IMR-90 (cell line): ENCODE results near the gene RASSF3. TPM values are rescaled to one million over a fixed set of nuclear protein-coding genes. Genes with fewer than 3 reads are reported as not detected.
A peak's percentile ranks its signal among the peaks of the same experiment; 100 is the strongest.

Experiments
- ATAC-seq: fragments of 200-7000 bp; cut with Tn5 transposase; 2 replicates; pipeline ENCODE4 v1.9.1; 2020; ENCODE audit warnings: low read depth, mild to moderate bottlenecking, moderate library complexity
- BruUV-seq: library from RNA; stranded (reverse); fragments of 400-500 nt; replicated peaks from 2 replicates; lab custom pipeline; 2021; lab: Mats Ljungman, UMichigan
- CTCF ChIA-PET: fragments of 300-600 bp; formaldehyde crosslinking; extraction: SDS; loops from one replicate; lab custom pipeline; 2021; ENCODE audit warnings: antibody characterized with exemption; lab: Yijun Ruan, JAX
- POLR2A ChIA-PET: fragments of 300-600 bp; sonication (Branson Sonifier 250); formaldehyde crosslinking; loops from one replicate; lab custom pipeline; 2022; ENCODE audit warnings: antibody characterized with exemption; ENCODE audit not compliant: unreplicated experiment; lab: Charles Lee
- DNase-seq: peaks from one replicate; pipeline ENCODE4 v3.0.0; 2013
- H2AFZ ChIP-seq: replicated peaks from 2 replicates; pipeline ENCODE3; 2013; ENCODE audit warnings: low read length, mild to moderate bottlenecking; ENCODE audit not compliant: poor library complexity
- H2AK5ac ChIP-seq: 2 replicates; pipeline ENCODE4 v1.6.1; 2013; ENCODE audit warnings: low read depth, low read length, inconsistent platforms
- H2AK9ac ChIP-seq: replicated peaks from 2 replicates; pipeline ENCODE3; 2013; ENCODE audit warnings: mild to moderate bottlenecking, low read depth, low read length, moderate library complexity; ENCODE audit not compliant: poor library complexity
- H2BK120ac ChIP-seq: 2 replicates; pipeline ENCODE4 v1.6.1; 2013; ENCODE audit warnings: low read depth, low read length, inconsistent platforms
- H2BK15ac ChIP-seq: 3 replicates; pipeline ENCODE4 v1.6.1; 2013; ENCODE audit warnings: low read depth, low read length, inconsistent platforms
- H2BK20ac ChIP-seq: 2 replicates; pipeline ENCODE4 v1.6.1; 2013; ENCODE audit warnings: low read depth, mild to moderate bottlenecking, inconsistent platforms, low read length, moderate library complexity
- H2BK5ac ChIP-seq: 2 replicates; pipeline ENCODE4 v1.6.1; 2013; ENCODE audit warnings: mild to moderate bottlenecking, low read depth, low read length, inconsistent platforms; ENCODE audit not compliant: poor library complexity, severe bottlenecking
- H3K14ac ChIP-seq: replicated peaks from 2 replicates; pipeline ENCODE4 v1.6.1; 2013; ENCODE audit warnings: low read depth, low read length, inconsistent platforms
- H3K18ac ChIP-seq: 2 replicates; pipeline ENCODE4 v1.6.1; 2013; ENCODE audit warnings: low read depth, low read length, control low read depth
- H3K23ac ChIP-seq: 2 replicates; pipeline ENCODE4 v1.6.1; 2013; ENCODE audit warnings: low read depth, low read length, inconsistent platforms
- H3K27ac ChIP-seq: 2 replicates; pipeline ENCODE4 v1.5.1; 2013; ENCODE audit warnings: mild to moderate bottlenecking, control low read depth, low read length; ENCODE audit not compliant: insufficient read depth
- H3K27me3 ChIP-seq: 2 replicates; pipeline ENCODE4 v1.6.1; 2013; ENCODE audit warnings: low read length; ENCODE audit not compliant: control insufficient read depth, insufficient read depth
- H3K36me3 ChIP-seq: 2 replicates; pipeline ENCODE4 v1.6.1; 2013; ENCODE audit warnings: low read length, mixed read lengths; ENCODE audit not compliant: control insufficient read depth, insufficient read depth
- H3K4ac ChIP-seq: 2 replicates; pipeline ENCODE4 v1.6.1; 2013; ENCODE audit warnings: low read depth, low read length, inconsistent platforms
- H3K4me1 ChIP-seq: 2 replicates; pipeline ENCODE4 v1.6.1; 2013; ENCODE audit warnings: low read length, mixed read lengths; ENCODE audit not compliant: control insufficient read depth, insufficient read depth
- H3K4me2 ChIP-seq: 2 replicates; pipeline ENCODE4 v1.6.1; 2013; ENCODE audit warnings: low read depth, mild to moderate bottlenecking, control low read depth, low read length, moderate library complexity
- H3K4me3 ChIP-seq: 2 replicates; pipeline ENCODE4 v1.5.1; 2013; ENCODE audit warnings: low read depth, mild to moderate bottlenecking, control low read depth, low read length, moderate library complexity; ENCODE audit not compliant: insufficient read depth
- H3K56ac ChIP-seq: 2 replicates; pipeline ENCODE4 v1.6.1; 2013; ENCODE audit warnings: low read length, inconsistent platforms; ENCODE audit not compliant: insufficient read depth; ENCODE audit errors: extremely low read depth
- H3K79me1 ChIP-seq, 2 experiments: 2 replicates each; pipeline ENCODE4 v1.6.1; 2013; ENCODE audit warnings: low read length in 2 of 2, inconsistent platforms in 1 of 2, low read depth in 1 of 2
- H3K9ac ChIP-seq: 2 replicates; pipeline ENCODE4 v1.6.1; 2013; ENCODE audit warnings: low read depth, low read length, control low read depth
- H3K9me1 ChIP-seq: 2 replicates; pipeline ENCODE4 v1.6.1; 2013; ENCODE audit warnings: low read length, inconsistent platforms; ENCODE audit not compliant: insufficient read depth
- H3K9me3 ChIP-seq: 2 replicates; pipeline ENCODE4 v1.6.1; 2013; ENCODE audit warnings: low read length; ENCODE audit not compliant: control insufficient read depth, insufficient read depth
- H4K20me1 ChIP-seq: 2 replicates; pipeline ENCODE4 v1.6.1; 2013; ENCODE audit warnings: low read length, inconsistent platforms; ENCODE audit not compliant: insufficient read depth
- H4K5ac ChIP-seq: 2 replicates; pipeline ENCODE4 v1.6.1; 2013; ENCODE audit warnings: mild to moderate bottlenecking, low read depth, low read length, control low read depth
- H4K8ac ChIP-seq, 2 experiments: 2 replicates each; pipeline ENCODE4 v1.6.1; 2013; ENCODE audit warnings: low read depth in 2 of 2, low read length in 2 of 2, control low read depth in 1 of 2, inconsistent platforms in 1 of 2
- H4K91ac ChIP-seq: 2 replicates; pipeline ENCODE4 v1.6.1; 2013; ENCODE audit warnings: low read depth, low read length, inconsistent platforms; ENCODE audit not compliant: insufficient read depth
- BHLHE40 ChIP-seq: fragments of 150-350 bp; IDR thresholded peaks from 2 replicates; pipeline ENCODE4 v1.6.1; 2016; ENCODE audit warnings: mild to moderate bottlenecking, low read depth, low read length
- CEBPB ChIP-seq: IDR thresholded peaks from 2 replicates; pipeline ENCODE4 v1.6.1; 2012; ENCODE audit warnings: low read depth, low read length, improper control_type of control experiment
- CHD1 ChIP-seq: IDR thresholded peaks from 2 replicates; pipeline ENCODE4 v1.6.1; 2012; ENCODE audit warnings: low read depth, low read length, improper control_type of control experiment
- FOS ChIP-seq: fragments of 150-350 bp; IDR thresholded peaks from 2 replicates; pipeline ENCODE4 v1.6.1; 2016; ENCODE audit warnings: low read depth, low read length
- MAZ ChIP-seq: IDR thresholded peaks from 2 replicates; pipeline ENCODE4 v1.6.1; 2012; ENCODE audit warnings: low read depth, mild to moderate bottlenecking, low read length, improper control_type of control experiment, moderate library complexity, borderline replicate concordance
- MXI1 ChIP-seq: IDR thresholded peaks from 2 replicates; pipeline ENCODE4 v1.6.1; 2012; ENCODE audit warnings: low read depth, mild to moderate bottlenecking, low read length, moderate library complexity, borderline replicate concordance
- NFE2L2 ChIP-seq: fragments of 150-350 bp; IDR thresholded peaks from 2 replicates; pipeline ENCODE4 v1.6.1; 2016; ENCODE audit warnings: low read depth, mild to moderate bottlenecking, low read length
- POLR2A ChIP-seq: IDR thresholded peaks from 2 replicates; pipeline ENCODE4 v1.6.1; 2012; ENCODE audit warnings: mild to moderate bottlenecking, low read depth, low read length
- RAD21 ChIP-seq: IDR thresholded peaks from 2 replicates; pipeline ENCODE4 v1.6.1; 2012; ENCODE audit warnings: low read length, improper control_type of control experiment
- RCOR1 ChIP-seq: IDR thresholded peaks from 2 replicates; pipeline ENCODE4 v1.6.1; 2012; ENCODE audit warnings: mild to moderate bottlenecking, low read length, improper control_type of control experiment; ENCODE audit not compliant: insufficient replicate concordance
- WGBS, 2 experiments: methylation state at CpG; one replicate each; pipeline versions ENCODE4 v1.1.5 to v1.1.7; 2013; ENCODE audit warnings: missing lambda C conversion rate in 2 of 2; ENCODE audit not compliant: insufficient read length in 1 of 2; ENCODE audit errors: extremely low coverage in 2 of 2; 5-methylcytosine and 5-hydroxymethylcytosine counted together
- dilution Hi-C: fragments of 300-500 bp; cut with HindIII; formaldehyde crosslinking; loops from one replicate; pipeline ENCODE4 v1.14.3; 2018; ENCODE audit warnings: low sequenced_read_pairs; ENCODE audit not compliant: unreplicated experiment
- in situ Hi-C: fragments of 300-500 bp; cut with MboI; formaldehyde crosslinking; loops from 3 replicates; pipeline ENCODE4 v1.14.3; 2019; ENCODE audit warnings: low sequenced_read_pairs, inconsistent platforms, mixed read lengths
- intact Hi-C: fragments of 100-400 bp; cut with micrococcal nuclease; formaldehyde crosslinking; loops from 2 replicates; pipeline ENCODE4 v1.10.0; 2022
- polyA plus RNA-seq, 3 experiments: library from polyadenylated mRNA; depleted of rRNA; stranded (reverse); fragments of >200 nt; gene quantifications; 2 replicates each; pipeline ENCODE4 v1.2.3, GENCODE V29; 2012; ENCODE audit warnings: low replicate concordance in 1 of 3
- total RNA-seq: library from RNA; depleted of rRNA; stranded (reverse); fragments of >200 nt; gene quantifications from 2 replicates; pipeline ENCODE4 v1.2.3, GENCODE V29; 2012

Gene RASSF3
- total and polyA plus RNA-seq, 2 of the 4 experiments (the other 2 are of a cell fraction) = 18.7 to 39.3 TPM

DNA sequence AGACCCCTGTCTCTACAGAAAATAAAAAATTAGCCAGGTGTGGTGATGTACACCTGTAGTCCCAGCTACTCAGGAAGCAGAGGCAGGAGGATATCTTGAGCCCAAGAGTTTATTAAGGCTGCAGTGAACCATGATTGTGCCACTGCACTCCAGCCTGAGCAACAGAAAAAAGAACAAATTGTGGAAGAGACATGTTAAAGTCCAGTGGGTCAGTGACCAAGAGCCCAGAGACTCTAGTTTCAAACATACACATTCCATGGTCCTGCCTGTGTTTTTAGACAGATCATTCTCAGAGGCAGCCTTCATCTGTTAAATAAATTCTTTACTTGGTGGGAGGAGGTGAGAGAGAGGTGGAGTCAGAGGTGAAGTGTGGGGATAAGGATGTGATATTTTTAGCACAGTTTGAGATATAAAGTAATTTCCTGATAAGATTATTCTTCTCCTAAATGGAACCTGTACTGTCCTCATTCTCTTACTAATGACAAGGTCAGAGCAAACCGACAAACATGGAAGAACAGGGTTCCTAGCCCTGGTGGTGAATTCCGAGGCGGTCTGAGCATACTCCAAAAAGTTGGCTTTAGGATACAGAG is 48.7 kb downstream of the RASSF3 start:
- WGBS, 2 experiments = no CpG with 5 or more reads among the region's 3 CpGs
- Histone ChIP-seq H3K56ac (no peak overlapping the region), H4K20me1 (peaks cover 41% of the 10 kb centered on the region; the same call in 1 of the 2 replicates), H3K9me3 (no peaks in the 10 kb centered on the region), H3K27ac (no peak overlapping the region), H2BK15ac (no peak overlapping the region), H3K79me1 (peaks cover 23 to 80% of the 10 kb centered on the region in 2 experiments), H3K4me3 (no peak overlapping the region), H3K18ac (no peak overlapping the region), H3K4me2 (no peak overlapping the region), H3K36me3 (no peaks in the 10 kb centered on the region), H4K5ac (no peak overlapping the region), H2AK5ac (no peak overlapping the region; the same call in 1 of the 2 replicates), H3K9ac (no peak overlapping the region), H2BK120ac (no peak overlapping the region), H3K9me1 (peaks cover 16% of the 10 kb centered on the region), H4K91ac (no peak overlapping the region), H3K4ac (no peak overlapping the region), H2BK5ac (no peak overlapping the region), H2AK9ac (no peak overlapping the region), H3K23ac (peak overlapping the region; percentile 3; the same call in 1 of the 2 replicates), H3K14ac (no peak overlapping the region), H2BK20ac (no peak overlapping the region), H2AFZ (no peak overlapping the region), H4K8ac (no peak overlapping the region), H3K27me3 (no peaks in the 10 kb centered on the region), H3K4me1 (peaks cover 4% of the 10 kb centered on the region)
- DNase-seq (no peak), ATAC-seq (no peak)
- TF ChIP-seq CHD1 (no peak), NFE2L2 (no peak), CEBPB (no peak), FOS (no peak), RAD21 (no peak), BHLHE40 (no peak), RCOR1 (no peak), MAZ (no peak), MXI1 (no peak), POLR2A (no peak)
- in situ Hi-C loops = no loop called here
- intact Hi-C loops = no loop called here
- ChIA-PET CTCF (no interaction called here), POLR2A (no interaction called here)
- BruUV-seq = no TSS peak
- dilution Hi-C loops = no loop called here
